NCI-H526 (cell line): ENCODE measurements around the gene JUN.
A peak's percentile ranks its signal among the peaks of the same experiment; 100 is the strongest.

Source experiments
- DNase-seq, 2 experiments: peaks; one replicate each; lab custom pipeline; 2025; lab: John Stamatoyannopoulos, UW

JUN gene

DNA sequence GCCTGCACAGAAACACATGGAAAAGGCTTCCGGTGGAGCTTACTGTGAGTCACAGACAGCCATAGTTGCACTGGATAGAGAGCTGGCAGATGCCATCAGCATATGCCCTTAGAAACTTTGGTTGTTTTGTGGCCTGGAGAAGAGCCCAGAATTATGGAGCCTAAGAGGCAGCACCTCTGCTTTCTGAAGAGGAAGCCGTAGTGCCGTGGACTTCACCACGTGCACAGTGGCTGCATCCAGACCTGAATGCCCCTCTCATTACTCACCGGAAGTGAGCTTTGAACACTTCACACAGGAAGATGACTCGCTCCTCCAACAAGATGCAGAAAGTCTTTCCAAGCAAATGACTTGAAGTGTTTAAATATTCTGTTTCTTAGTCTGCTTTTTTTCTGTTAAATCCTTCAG, 28.4 kb downstream of the JUN start:
- no peak for DNase-seq

DNA sequence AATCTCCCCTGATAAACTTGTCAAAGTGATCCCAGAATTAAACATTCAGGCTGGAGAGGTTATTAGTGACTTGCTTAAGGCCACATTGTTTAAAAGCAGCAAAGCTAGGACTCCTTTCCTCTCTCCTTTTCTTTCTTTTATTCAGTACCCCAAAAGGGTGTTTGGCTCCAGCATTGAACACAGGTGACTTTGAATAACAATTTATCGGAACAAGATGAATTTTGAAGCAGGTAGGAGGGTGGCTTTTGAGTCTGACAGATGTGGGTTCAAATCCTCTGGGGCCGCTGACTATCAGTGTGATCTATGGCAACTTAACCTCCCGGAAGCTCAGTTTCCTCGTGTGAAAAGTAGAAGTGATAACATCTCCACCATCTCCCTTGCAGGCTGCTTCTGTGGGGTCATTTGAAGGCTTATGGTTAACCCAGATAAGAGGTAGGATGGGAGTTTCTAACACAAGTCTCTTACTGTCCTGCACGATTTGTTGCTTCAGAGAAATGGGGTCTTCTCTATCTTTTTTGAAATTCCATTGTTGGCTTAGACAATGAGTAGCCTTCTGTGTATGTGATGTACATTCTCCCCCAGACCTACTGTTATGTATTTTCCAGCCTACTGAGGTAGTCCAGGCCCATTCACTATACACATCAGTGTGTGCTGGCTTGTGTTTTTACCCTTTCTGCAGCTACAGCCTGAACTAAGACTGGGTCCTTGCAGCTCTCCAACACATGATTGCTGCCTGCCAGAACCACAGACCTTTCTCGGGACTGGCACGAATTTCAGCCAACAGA, 29.0 kb downstream of the JUN start:
- DNase-seq = no peak

DNA sequence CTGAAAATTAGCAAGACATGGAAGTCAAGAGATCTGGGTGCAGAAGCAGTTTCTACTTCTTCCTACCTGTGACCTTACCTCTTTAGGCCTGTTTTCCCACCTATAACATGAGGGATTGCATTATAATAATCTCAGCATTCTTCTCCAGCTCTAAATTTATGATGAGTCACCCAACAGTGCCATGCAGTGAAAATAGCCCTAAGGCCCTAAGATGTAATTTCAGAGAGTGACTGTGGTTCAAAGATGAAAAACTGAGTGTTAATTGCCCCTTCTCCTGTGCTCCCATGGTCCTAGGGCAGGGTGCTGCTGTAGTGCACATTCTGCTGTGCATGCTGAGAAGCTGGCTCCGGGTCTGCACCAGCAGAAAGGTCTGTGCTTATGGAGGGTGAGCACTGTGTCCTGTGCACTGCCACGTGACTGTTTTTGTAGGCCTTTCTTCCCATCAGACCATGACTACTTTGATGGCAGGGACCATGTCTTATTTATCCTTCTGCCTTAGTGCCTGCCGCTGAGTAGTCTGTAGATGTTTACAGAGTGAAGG, 29.7 kb downstream of the JUN start:
- no peak for DNase-seq

DNA sequence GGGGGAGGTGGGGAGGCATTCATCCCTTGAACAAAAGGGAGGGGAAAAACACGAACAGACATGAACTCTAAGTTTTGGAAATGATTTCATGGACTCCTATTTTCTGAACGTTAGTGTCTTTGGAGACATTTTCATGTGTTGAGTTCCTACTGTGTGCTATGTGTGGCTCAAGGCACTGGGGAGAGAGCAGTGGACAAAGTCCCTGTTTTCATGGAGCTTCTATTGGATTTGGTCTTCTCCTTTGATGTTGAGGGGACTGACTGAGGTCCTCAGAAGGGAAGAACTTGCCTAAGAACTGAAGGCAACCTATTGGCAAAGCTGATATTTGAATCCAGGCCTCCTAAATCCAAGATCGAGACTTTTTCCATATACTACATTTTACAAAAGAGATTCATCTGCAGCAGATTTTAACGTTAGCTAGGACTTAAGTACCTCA, 30.4 kb downstream of the JUN start:
- DNase-seq = no peak

DNA sequence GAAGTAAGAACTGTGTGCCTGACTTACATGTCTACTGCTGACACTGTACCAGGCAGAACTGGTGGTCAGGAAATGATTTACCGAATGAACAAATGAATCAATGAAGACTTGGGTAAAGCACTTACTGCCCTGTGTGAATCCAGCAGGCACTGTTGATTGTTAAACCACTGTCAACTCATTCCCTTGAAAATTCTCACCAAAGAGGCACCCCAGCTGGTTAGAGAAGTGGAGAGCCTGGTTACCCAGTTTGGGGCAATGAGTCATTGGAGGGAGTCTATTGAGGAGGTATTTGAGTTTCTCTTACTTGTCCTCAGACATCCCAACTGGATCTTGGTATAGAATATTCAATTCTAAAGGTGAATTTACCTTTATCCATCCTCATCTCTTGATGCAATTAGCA, 34.2 kb downstream of the JUN start:
- DNase-seq = no peak

DNA sequence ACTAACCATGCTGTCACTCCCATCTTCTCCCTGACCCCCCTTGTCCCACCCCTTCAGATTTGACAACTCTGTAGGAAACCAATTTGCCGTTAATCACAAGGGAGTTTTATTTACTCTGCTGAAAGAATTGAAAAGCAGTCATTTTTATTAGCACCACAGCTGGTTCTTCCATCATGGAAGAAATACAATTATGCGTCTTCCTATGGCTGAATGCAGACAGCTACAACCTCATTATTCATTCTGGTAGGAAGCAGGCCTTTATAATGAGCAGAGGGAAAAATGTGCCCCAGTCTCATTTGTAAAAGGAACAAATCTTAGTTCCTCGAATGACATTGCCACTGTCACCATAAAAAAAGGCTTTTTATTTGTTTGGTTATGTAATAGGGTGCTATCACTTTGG, 35.2 kb downstream of the JUN start:
- no peak for DNase-seq

DNA sequence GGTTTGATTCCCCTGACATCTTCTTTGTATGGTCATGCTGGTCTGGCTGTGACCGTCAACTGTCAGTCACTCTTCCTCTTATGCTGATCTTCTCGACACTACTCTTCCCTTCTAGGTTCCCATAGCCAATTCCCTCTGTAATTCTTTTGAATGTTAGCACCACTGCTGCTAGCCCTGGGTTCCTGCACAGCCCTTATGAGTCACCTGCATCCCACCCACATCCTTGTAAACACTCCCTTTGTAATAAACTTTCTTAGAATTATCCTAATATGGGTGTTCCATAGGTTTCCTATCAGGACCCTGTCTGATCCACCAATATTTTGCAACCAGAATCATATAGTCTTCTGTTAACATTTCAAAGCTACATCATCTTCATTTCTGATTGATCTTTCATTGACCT, 37.1 kb downstream of the JUN start:
- DNase-seq = no peak

DNA sequence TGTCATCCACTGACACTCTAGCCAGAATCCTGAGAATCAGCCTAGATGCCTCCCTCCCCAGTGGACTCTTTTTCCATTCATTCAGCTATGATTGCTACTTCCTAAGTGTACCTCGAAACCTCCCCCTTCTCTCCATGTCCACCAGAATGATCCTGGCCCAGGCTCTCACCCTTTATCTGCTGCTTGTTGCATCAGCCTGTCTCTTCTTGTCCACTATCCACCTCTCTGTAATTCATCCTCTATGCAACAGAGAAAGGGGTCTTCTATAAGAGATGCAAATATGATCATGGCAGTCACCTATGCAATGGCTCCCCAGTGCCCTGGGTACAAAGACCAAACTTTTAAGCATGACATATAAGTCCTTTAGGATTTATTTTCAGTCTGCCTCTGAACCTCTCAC, 37.7 kb downstream of the JUN start:
- DNase-seq = no peak

DNA sequence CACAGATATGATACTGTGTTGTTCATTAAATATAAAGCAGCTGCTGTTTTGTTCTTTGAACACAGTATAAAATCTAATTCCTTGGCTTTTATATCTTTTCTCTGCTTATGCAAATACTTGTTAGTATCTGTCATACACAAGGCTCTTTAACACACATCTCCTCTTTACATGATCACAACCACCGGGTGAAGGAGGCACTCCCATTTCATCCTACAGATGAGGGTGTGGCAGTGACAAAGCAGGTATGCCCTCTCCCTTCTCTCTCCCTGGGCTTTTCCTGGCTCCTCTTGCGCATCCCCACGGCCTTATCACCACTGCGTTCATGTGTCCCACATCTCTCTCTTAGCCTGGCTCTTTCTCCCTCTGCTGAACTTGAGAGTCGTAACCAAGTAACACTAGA, 38.2 kb downstream of the JUN start:
- DNase-seq = peak in 1 of 2 experiments; percentile 6

DNA sequence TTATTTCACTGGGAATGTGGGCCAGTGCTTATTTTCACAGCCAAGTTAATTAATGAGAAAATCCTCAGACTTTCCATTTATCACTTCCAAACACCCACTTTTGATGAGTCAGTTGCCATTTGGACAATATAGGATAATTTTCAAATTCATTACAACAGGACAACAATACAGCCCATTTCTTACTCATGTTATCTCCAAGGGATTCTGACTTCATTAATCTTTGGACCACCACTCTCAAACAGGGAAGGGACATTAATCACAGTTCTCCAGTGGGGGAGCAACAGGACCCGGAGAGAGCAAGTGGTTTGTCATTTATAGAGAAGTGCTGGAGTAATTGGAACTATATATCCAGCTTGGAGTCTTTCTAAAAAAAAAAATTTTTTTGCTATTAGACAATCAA, 38.7 kb downstream of the JUN start:
- no peak for DNase-seq

DNA sequence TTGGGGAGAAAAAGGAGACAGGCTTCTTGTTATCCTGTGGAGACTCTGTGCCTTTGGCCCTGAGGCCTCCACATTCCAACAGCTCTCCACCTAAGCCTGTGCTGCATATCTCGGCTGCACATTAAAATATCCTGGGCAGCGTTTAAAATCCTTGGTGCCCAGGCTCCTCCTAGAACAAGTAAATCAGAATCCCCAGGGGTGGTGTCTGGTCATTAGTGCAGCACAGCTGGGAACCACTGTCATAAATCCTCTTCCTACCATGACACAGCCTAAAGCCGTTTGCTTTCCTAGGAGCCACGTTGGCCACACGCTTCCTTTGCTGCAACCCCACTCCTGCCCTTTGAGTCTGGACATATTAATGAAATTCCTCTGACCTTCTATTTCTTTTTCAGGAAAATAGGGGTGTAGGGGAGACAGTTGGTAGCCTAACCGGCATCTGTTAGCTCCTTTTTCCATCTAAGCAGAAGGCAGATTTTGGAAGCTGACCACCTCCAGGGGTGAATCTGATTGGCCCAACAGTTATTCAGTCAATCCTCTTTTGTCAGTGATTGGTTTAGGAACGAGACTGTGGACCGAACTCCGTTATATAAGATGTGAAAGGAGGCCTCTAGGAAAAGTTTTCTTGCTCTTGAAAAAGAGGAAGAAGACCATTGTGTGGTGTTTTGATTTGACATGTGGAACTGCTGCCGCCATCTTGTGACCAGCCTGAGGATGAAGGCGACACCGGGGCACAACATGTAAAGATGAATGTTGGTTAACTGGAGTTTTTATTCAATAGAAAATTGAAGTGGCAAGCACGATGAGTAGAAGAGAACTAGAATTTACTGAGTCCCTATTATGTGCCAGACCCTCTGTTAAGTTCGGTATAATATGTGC, 41.9 kb downstream of the JUN start:
- DNase-seq = no peak

DNA sequence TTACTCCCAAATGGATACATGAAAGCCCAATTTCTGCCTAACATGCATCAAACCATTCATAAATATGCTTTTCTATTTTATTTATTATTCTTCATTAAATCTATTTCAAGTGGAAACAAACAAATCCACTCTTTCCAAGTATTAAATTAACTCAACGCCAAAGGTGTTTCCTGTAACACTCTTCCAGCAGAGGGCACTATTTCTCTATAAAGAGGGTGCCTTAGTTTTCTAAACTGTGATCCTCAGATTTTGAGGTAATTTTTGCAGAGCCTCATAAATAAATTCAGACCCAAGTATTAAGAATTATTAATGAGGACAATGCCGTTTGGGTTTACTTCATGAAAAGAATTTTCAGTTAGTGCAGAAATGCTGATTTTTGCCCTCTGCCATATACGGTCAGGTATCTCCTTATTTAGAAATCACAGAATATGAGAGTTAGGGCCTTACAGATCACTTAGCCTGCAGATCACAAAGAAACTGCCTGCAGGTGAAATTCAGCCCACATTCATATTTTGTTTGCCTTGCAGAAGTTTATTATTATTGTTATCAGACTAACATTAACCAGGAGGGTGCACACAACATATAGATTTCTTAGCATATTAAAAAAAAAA, 43.9 kb downstream of the JUN start:
- peak; percentile 31 to 78 for DNase-seq

DNA sequence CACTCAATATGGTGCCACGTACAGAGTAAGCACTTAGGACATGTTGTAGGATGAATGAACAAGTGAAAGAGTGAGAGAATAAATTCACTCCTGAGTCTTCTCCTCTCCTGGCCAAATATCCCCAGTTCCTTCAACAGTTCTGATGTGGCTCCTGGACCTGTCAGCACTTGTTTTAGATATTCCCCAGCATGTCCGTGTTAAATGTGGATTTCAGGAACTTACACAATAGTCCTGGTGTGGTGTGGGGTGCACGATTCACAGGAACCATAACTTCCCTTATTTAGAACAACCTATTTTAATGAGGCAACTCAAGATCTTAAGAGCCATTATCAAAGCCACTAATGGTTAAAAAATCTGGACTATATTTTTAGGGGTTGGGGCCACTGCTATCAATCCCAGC, 45.0 kb downstream of the JUN start:
- no peak for DNase-seq

DNA sequence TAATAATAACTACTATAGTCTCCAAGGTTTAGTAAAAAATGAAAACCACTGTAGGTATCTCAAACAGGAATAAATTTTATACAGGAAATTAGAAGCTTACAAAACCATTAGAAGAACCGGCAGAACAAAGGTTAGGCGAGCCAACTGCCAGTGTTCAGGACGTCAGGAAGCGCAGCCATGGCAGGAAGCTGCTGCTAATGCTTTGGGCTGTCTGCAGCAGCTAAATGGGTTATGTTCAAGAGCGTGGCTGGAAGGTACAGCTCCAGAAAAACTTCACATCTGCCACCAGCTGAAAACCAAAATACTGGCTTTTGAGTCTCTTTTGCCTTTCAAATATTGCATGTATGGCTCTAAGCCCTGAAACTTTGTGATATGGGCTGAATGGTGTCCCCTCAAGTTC, 48.3 kb downstream of the JUN start:
- no peak for DNase-seq

DNA sequence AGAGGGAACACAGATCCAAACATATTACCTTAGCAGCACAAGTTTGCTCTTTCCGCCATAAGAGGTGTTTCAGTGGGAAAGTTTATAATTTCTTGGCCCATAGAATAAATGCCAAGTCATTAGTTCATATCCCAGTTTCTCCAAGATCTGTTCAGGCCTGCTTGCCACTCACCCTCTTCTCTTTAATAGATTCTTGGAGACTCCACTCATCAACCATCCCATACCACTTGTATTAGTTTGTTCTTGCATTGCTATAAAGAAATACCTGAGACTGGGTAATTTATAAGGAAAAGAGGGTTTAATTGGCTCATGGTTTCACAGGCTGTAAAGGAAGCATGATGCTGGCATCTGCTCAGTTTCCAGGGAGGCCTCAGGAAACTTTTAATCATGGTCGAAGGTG, 49.2 kb downstream of the JUN start:
- no peak for DNase-seq

DNA sequence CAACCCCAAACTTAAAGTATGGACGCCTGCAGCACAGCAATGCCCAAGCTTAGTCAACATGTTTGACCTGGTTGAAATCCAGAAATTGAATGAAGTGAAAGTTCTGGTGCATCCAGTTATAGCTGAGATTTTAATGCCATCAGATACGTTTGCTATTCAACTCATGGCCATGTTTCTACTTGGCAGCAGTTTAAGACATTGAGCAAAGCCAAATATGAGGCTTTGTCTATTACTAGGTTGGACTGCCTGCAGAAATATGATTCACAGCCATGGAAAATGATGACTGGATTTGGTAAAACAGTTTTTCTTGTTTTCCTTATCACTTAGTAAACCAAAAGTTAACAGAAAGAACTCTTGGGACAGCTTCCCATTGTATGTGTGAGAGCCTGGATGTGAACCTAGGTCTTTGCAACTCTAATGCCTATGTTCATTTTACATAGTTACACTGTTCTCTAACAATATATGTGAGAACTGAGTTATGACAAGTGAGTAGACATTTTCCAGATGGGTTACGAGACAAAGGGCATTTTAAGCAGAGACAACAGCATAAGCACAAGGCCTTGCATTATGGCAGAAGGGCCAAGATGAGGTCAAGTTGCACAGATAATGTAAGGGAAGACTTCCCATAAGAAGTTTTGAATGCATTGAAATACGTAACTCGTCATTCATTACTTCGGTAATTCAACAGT, 51.6 kb downstream of the JUN start:
- DNase-seq = no peak
